ENCODE measurements around the gene SPINK6.

SPINK6 gene

GRCh38 chr5:148224117-148224742 is 21.4 kb downstream of the SPINK6 start:
- no peak for DNase-seq

GRCh38 chr5:148228392-148228984 is 25.6 kb downstream of the SPINK6 start:
- no peak for DNase-seq

- no peak for DNase-seq
These were observed 27.0 kb downstream of the SPINK6 start for GRCh38 chr5:148229840-148230239.

DNA sequence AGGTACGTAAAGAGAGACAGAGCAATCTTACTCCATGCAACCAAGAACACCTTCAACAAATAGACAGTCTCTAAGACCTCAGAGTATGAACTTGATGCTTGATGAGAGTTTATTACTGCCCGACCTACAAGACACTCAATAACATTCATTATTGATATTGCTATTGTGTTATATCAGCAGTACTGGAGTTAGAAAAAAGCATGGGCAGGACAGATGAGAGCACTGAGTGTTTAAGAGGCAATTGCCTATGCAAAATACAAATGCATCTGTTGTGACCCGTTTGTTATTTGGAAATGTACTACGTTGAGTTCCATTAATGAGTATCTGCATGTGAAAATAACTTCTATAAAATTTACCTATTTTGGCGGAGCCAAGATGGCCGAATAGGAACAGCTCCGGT is 27.4 kb downstream of the SPINK6 start:
- DNase-seq, result no peak

DNA sequence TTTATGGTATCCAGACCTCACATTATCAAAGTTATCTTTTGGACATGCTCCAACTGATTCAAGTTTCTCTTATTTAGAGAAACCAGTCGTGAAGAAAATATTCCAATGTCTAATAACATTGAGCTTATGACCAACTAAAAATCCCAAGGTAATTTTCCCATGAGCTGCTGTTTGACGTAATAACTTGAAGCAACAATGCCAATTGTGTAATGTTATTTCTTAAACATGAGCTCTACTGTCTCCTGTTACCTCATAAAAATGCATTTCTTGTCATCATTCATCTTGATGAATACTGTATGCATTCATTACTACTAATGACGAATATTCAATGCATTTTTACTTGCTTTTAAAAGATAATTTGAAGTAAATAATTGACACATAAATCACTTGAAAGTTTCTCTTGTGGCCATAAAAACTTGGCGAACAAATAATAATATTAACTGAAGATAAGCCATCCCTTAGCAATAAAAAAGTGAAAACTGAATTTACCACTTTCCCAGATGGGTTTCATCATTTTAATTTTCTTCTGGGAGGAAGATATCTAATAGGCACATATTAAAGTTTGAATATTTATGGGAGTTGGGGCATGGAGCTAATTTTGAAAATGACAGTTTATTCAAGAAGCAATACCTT is 35.1 kb downstream of the SPINK6 start:
- DNase-seq, result no peak

- DNase-seq, result no peak
These were observed 35.6 kb downstream of the SPINK6 start, which contains the start of gene MARCOL for GRCh38 chr5:148238418-148238794. TSS of gene MARCOL (plus strand) at chr5:148238525. CDS start at chr5:148238598, 73 bp downstream.

DNA sequence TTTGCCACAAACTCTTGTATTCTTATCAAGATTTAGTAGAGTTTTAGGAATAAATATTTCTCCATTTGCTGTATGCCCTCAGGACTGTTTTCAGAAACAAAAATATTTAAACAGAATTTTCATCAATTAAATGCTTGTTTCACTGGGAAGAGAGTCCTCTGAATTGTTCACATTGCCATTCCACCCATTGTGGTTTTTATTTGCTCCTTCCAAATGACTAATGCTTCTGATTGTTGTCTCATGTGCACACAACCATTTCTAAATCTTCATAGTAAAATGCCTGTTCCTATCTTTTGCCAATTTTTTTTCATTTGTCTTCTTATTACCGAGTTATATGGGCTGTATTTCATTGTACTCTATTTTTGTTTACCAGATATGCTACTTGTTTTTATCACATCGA is 46.1 kb downstream of the SPINK6 start:
- DNase-seq, result no peak

GRCh38 chr5:148255456-148255855 is 52.6 kb downstream of the SPINK6 start:
- no peak for DNase-seq

- DNase-seq, result no peak
These were observed 56.4 kb downstream of the SPINK6 start for GRCh38 chr5:148259288-148259687.

GRCh38 chr5:148261221-148261620 is 58.4 kb downstream of the SPINK6 start:
- DNase-seq, result no peak

Measured in effector CD8-positive, alpha-beta T cell (primary cell).